Caki2 (cell line): ENCODE measurements around the gene METTL24. TPM values are rescaled to one million over a fixed set of nuclear protein-coding genes. Genes with fewer than 3 reads are reported as not detected.
"Not testable (repeated sequence)": the region's sequence is repeated elsewhere in the genome, so short reads cannot be mapped to it uniquely, and the experiment has no call there.

ENCODE experiments used
- DNase-seq: peaks from one replicate; pipeline ENCODE4 v3.0.0-alpha.2; 2015; ENCODE audit warnings: low read depth
- in situ Hi-C: cut with HindIII; loops from 2 replicates; pipeline ENCODE4 v1.10.0; 2016; ENCODE audit warnings: low sequenced_read_pairs, low pct_unique_long_range_greater_than_20kb, mixed read lengths
- total RNA-seq: library from RNA; depleted of rRNA; stranded (reverse); fragments of >200 nt; shearing (Covaris generic); gene quantifications from 2 replicates; pipeline ENCODE4 v1.2.3, GENCODE V29; 2014; ENCODE audit warnings: low replicate concordance

METTL24 gene
- total RNA-seq, 1 experiment from 2014 or later: not detected

DNA sequence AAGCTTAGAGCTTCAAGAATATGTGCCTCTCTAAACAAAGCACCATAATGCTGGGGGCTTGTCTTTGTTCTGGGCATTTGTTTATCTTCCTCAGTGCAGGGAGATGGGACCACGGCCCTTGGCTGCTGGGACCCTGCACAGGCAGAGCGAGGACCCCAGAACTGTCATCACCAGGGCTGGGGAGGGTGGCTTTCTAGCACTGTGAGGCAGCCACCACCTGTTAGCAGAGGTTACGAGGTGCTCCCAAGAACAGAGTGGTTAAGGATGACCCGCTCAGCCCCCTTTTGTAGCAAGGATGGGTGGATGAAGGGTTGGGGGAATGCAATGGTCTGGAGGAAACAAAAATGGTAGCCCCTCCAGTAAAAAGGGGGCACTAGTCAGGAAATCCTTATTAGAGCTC lies 34.9 kb downstream of the METTL24 start:
- no peak for DNase-seq
- in situ Hi-C loops: no loop called here

DNA sequence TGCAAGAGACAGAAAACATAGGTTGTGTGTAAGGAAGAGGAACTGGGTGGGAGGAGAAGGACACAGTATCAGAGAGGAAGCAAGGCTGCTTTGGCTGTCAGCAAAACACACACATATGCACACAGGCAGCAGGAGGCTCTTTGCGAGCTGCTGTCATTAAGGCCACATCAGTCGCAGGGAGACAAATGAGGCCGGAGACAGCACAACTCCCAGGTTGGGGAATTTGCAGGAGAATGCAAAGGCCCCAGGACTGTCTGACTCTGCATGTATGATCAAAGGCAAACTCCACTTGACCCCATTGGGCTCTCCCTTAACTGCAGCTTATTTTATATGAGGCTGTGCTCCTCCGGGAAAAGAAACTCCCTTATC lies 35.3 kb downstream of the METTL24 start:
- in situ Hi-C loops: no loop called here
- no peak for DNase-seq

DNA sequence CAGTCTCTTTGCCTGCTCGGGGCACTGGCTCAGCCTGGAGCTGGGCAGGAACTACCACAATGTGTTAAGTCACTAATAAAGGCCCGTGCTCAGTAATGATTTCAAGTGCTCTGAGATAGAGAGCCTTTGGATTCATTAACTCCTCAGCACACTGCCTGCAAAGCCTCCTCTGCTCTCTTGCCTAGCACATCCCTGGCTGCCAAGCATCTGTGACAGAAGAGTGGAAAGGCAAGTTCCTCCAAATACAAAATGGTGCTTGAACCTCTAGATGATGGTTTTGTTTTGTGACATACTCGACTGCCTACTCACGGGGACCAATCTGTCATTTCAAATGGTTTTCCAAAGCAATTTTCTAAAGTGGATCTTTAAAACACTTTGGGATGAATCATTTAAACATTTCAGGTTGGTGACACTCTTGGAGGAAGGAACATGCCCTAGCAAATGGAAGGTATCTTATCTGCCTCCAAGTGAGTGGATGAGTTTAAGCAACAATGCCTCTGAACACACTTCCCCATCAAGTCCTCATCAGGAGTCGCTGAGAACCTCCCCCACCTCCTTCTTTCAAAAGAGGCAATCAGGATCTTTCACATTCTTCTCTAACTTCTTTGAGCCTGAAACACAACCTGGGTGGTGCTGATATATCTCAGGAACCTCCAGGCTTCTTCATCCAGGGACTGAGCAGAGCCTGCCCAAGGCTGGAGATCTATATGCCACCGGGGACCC lies 35.8 kb downstream of the METTL24 start:
- no peak for DNase-seq

DNA sequence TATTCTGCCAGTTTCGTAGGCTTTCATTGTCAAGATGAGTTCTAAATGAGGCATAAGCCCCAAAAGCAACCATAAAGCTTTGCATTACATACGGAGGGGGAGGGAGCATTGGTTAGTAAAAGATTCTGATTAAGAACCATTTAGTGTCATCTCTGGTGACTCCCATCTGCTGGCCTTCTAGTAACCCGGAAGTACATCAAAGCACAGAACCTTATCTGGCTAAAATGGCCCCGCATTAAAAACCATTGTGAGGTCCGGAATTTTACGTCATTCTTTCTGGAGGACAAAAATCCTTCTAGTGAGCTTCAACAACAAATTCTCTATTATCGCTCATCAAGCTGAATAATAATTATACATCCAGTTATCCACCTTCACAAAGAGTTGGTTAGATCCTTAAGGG lies 37.8 kb downstream of the METTL24 start:
- in situ Hi-C loops: no loop called here
- DNase-seq: no peak

More for the DNA sequence above, 35.8 kb downstream of the METTL24 start:
- in situ Hi-C loops: no loop called here

DNA sequence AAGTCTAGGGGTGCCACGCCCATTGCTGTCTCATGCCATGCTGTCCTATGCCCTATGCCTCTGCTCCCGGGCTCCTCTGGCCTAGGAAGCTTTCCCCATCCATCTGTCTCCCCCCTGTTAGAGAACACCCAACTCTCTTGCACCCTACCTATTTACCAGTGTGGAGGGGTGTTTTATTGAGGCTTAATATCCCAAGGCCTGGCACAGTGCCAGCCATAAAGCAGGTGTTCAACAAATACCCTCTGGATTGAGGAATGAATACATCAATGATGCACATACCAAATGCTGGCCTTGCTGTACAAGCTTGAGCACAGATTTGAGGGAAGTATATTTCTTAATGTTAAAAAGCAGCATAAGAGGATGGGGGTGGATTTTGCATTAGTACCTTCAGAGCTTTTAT lies 38.3 kb downstream of the METTL24 start:
- no peak for DNase-seq
- in situ Hi-C loops: no loop called here

DNA sequence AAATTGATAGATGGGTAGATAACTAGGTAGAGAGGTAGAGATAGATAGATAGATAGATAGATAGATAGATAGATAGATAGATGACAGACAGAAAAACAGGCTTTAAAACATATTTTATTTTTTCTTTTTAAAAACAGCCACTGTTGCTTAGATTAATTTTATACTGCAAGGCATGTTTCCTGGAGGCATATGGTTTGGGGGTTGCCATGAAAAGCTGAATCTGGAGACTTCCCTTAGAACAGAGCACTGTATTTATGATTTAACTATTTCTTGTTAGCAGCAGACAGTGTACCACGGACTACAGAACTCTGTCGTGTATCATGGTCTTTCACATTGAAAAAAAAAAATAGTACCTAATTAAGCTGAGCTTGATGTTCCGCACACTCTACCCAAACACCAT lies 38.8 kb downstream of the METTL24 start:
- in situ Hi-C loops: no loop called here
- DNase-seq: no peak

DNA sequence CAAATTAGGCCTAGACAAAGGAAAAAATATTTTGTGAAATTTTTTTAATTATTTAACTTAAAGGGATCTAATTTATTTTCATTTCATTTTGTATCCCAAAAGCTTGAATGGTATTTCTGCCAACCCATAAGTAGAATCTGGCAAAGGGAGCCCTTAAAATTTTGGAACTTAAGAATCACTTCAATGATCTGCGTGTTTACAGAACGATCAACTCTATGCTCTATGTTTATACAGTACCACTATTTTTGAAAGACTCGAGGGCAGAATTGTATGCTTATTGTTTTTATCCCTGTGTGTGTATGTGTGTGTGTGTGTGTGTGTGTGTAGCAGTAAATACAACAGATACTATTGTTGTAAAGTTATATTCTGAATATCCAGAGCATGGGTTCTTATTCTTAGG lies 39.2 kb downstream of the METTL24 start:
- in situ Hi-C loops: no loop called here
- no peak for DNase-seq

DNA sequence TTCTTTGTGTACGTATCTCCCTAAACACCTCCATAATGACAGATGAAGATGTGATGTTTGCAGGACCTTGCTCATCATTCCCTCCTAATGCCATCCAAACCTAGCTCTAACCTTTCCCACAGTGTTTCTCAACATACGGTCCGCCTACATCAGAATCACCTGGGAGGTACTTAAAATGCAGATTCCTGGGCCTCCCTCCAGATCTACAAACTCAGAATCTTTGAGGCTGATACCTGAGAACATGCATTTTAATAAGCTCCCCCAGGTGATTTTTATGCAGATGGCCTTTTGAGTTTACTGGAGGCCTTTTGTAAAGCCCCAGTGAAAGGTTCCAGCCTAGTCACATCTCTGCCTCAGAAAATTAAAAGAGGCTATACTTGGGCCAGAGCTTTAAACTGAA lies 40.5 kb downstream of the METTL24 start:
- in situ Hi-C loops: no loop called here
- DNase-seq: no peak

DNA sequence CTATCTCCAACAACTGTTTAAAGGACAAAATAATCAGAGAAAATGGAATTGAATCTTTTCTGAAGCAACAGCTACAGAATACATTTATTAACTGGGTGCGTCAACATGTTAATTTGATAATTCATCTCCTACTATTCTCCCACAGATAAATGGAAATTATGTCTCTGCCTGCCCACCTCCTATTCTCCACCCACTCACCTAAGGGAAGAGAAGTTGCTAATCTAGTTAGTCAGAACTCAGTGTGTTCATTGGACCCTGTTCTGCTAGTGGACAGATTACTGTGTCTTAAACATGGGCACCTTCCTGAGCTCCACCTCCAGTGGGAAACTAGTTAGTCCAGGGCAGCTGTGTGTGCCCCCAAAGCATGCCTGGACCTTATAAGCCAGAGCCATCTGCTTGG lies 41.0 kb downstream of the METTL24 start:
- in situ Hi-C loops: no loop called here

DNA sequence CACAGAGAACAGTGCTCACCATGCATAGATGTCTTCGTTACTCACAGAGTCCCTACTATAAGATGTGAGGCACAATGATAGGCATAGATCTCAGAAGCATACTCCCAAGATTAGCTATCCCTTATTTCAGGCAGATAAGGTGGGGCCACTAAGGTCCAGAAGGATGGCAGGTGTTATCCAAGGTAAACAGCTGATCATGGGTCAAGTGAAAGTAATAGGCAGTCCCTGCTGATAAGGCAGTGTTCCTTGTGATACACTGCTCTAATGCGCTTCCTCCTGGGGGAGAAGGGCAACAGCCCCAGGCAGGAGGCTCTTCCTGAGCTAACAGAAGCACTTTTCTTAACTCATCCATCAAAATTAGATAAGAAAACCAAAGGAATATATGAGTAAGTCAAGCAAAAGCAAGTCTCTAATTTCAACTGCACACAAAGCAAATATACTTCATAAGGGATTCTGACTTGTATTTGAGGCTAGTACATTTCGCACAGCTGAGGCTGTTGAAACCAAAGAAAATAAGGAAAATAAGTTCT lies 42.2 kb downstream of the METTL24 start:
- in situ Hi-C loops: no loop called here
- no peak for DNase-seq

More for the DNA sequence above, 41.0 kb downstream of the METTL24 start:
- DNase-seq: no peak

DNA sequence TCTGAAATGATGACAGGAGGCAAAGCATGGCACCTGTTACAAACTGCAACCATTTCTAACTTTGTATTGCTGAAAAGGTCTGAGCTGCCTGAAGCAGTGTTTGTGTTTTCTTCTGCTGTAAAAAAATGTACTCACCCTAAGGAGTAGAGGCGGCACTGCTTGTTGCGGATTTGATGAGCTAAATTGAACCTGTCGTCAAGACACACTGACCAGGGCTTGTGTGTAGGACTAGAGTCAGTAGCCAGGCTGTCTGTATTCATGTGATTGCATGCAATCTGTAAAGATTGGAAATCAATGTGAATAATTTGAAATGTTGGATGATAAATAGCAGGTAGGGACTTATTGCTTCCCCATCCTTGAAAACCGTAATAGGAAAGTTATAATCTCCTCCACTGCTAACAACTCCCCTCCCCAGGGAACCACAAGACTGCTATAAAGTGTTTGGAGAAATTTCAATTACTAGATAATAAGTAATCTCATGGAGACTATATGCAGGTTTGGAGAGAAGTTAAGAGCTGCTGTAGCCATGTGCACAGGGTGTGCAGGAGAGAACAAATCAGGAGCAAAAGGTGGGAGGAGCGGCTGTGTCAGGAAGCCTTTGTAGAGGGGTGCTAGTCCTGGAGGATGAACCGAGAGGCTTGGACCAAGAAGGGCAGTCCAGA lies 42.8 kb downstream of the METTL24 start:
- in situ Hi-C loops: no loop called here
- no peak for DNase-seq

DNA sequence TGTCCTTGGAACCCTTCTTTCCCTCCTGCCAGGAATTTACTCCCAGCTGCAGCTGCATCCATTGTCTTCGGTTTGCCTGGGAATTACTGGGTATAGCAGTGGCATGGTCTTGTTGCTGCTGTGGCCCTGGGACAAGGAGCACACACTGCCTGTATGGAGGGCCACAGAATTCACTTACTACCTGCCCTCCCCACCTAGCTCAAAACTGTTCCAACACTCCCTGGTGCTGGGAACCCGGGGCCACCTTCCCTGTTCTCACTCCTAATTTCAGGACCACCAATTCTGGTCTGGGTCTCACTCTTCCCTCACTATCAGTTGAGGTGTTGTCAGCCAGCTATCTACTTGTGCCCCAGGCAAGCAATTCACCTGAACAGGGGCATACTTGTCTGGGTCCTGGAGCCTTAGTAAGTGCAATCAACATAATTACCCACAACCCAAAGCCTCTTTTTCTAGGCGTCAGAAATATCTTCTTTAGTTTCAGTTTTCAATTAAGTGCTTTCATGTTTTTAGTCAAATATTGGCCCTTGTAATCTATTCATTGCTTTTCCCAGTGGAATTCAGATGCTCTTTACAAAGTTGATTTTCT lies 47.2 kb downstream of the METTL24 start:
- in situ Hi-C loops: no loop called here
- DNase-seq: no peak

DNA sequence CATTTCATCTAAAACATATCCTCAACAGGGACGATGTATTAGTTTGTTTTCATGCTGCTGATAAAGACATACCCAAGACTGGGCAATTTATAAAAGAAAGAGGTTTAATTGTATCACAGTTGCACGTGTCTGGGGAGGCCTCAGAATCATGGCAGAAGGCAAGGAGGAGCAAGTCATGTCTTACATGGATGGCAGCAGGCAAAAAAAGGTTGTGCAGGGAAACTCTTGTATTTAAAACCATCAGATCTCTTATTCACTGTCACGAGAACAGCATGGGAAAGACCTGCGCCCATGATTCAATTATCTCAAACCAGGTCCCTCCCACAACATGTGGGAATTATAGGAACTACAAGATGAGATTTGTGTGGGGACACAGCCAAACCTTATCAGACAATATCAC lies 48.7 kb downstream of the METTL24 start:
- DNase-seq, in situ Hi-C loops: not testable (repeated sequence)

DNA sequence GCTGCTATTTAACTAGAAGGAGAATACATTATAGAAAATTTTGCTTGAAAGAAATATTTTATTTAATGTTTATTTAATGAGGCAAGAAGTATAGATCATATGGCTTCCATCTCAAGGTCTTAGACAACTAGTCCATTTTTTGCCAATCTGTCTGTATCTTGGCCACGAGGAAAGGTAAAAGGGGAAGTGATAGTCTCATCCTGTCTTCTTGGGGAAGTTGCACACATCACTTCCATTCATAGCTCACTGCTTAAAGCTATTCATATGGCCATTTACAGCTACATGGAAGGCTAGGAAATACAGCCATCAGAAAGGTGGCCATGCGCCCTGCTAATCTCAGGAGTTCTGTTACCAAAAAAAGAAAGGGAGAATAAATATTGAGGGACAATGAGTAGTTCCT lies 50.8 kb downstream of the METTL24 start:
- in situ Hi-C loops: no loop called here
- DNase-seq: no peak

DNA sequence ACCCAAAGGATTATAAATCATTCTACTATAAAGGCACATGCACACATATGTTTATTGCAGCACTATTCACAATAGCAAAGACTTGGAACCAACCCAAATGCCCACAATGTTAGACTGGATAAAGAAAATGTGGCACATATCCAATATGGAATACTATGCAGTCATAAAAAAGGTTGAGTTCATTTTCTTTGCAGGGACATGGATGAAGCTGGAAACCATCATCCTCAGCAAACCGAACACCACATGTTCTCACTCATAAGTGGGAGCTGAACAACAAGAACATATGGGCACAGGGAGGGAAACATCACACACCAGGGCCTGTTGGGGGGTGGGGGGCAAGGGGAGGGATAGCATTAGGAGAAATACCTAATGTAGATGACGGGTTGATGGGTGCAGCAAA lies 52.3 kb downstream of the METTL24 start:
- in situ Hi-C loops: not testable (repeated sequence)

DNA sequence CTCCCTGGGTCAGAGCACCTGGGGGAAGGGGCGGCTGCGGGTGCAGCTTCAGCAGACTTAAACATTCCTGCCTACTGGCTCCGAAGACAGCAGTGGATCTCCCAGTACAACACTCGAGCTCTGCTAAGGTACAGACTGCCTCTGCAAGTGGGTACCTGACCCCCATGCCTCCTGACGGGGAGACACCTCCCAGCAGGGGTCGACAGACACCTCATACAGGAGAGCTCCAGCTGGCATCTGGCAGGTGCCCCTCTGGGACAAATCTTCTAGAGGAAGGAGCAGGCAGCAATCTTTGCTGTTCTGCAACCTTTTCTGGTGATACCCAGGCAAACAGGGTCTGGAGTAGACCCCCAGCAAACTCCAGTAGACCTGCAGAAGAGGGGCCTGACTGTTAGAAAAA lies 54.5 kb downstream of the METTL24 start:
- in situ Hi-C loops, DNase-seq: not testable (repeated sequence)

More for the DNA sequence above, 52.3 kb downstream of the METTL24 start:
- DNase-seq: not testable (repeated sequence)

DNA sequence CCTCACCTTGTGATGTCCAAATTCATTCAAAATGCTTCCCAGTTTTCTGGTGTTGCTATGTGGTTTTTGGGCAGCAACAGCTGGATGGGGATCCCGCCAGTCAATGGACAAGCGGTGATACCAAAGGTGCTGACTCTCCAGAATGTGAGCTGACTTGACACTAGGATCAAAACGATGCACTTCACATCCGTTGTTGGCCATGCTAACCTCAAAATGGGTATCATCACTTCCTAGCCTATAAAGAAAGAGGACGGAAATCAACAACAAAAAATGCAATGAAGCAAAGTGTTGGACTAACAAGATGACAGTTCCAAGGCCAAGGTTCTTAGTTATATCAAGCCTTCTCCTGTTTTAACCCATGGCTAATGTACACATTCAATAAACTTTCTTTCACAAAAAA lies 59.2 kb downstream of the METTL24 start:
- in situ Hi-C loops: no loop called here
- no peak for DNase-seq

DNA sequence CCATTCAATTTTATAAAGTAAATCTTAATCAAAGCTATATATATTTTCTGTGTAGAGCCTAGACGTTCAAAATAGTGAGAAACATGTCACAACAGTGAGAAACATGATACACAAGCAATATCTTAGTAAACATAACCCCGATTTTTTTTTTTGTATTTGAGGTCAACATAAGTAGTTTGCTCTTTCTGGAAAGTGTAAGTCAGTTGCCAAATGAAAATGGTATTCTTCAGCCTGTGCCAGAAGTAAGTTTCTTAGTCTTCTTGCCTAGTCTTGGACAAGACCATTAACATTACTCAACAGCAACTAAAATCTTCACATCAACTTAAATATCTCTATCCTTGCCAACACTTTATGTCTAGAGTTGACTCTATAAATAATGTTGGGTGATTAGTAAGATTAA lies 59.7 kb downstream of the METTL24 start:
- in situ Hi-C loops: no loop called here
- DNase-seq: no peak

DNA sequence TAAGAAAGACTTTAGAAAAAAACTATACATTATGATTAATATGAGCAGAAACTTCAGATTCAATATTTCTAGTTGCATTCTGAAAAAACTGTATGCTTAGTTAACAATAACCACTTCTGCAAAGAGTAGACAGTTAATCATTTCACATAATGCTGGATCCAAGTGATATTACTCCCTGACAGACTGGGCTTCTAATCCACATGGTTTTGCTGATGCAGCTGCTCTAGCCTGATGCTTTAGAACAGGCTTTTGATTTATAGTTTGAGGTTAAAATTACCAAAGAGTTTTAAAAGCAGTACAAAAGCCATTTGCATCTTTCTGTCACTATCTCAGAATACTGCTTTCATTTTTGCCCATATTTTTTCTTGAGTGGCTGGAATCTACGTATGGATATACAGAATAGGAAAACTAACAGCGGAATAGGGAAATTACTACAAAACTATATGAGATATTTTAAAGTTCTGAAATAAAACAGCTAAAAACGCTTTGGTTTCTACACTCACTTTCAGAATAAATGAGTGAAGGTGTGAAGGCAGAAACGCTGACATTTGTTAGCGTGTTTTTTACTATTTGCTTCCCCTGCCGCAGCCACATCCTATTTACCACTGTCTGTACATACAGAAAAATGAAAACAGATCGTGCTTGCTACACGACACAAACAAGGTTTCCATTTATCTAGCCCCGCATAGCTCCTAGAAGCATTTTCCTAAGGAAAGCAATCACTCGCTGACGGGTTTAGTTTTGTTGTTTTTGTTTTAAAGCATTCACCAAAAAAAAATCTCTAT lies 61.7 kb downstream of the METTL24 start:
- no peak for DNase-seq
- in situ Hi-C loops: no loop called here
